ENCODE results near the gene MYO3A.

DNA sequence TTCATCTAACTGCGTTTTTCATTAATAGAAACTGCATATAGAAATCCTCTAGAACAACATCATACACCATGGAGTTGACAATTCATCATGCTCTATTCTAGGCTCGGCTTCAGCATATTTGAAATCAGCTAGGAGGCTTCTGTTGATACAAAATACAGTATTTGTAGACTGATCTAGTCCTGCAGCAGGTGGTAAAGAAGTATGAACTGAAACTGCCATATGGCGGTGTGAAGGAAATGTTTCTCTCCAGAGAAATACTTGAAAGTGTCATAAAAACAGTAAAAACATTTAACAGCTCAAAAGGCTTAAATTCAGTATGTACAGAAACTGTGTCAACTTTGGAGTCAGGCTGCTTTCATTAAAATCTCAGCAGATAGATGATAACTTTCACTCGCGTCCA lies 32.0 kb upstream of the MYO3A start:
- TF ChIP-seq, protein P1, sequence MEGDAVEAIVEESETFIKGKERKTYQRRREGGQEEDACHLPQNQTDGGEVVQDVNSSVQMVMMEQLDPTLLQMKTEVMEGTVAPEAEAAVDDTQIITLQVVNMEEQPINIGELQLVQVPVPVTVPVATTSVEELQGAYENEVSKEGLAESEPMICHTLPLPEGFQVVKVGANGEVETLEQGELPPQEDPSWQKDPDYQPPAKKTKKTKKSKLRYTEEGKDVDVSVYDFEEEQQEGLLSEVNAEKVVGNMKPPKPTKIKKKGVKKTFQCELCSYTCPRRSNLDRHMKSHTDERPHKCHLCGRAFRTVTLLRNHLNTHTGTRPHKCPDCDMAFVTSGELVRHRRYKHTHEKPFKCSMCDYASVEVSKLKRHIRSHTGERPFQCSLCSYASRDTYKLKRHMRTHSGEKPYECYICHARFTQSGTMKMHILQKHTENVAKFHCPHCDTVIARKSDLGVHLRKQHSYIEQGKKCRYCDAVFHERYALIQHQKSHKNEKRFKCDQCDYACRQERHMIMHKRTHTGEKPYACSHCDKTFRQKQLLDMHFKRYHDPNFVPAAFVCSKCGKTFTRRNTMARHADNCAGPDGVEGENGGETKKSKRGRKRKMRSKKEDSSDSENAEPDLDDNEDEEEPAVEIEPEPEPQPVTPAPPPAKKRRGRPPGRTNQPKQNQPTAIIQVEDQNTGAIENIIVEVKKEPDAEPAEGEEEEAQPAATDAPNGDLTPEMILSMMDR (IDR thresholded peaks at IDR 0.05; ENCODE audit: low read depth, low read length): no peak
- TF ChIP-seq, protein P2, sequence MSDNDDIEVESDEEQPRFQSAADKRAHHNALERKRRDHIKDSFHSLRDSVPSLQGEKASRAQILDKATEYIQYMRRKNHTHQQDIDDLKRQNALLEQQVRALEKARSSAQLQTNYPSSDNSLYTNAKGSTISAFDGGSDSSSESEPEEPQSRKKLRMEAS (IDR thresholded peaks at IDR 0.05; ENCODE audit: low read depth, low read length): no peak
- no peak for TF ChIP-seq POLR2A (IDR thresholded peaks at IDR 0.05; ENCODE audit: extremely low read depth, insufficient read length)
